PC-9 (cell line): ENCODE measurements around the gene MACROD1. TPM values are rescaled to one million over a fixed set of nuclear protein-coding genes. Genes with fewer than 3 reads are reported as not detected.

Experiments
- BruUV-seq: library from RNA; stranded (reverse); fragments of 400-500 nt; replicated peaks from 2 replicates; lab custom pipeline; 2021; lab: Mats Ljungman, UMichigan
- CTCF ChIA-PET: fragments of 300-600 bp; sonication (Branson Sonifier 250); formaldehyde crosslinking; loops from one replicate; lab custom pipeline; 2022; ENCODE audit warnings: antibody characterized with exemption; lab: Charles Lee
- POLR2A ChIA-PET: fragments of 300-600 bp; sonication (Branson Sonifier 250); formaldehyde crosslinking; loops from one replicate; lab custom pipeline; 2022; ENCODE audit warnings: antibody characterized with exemption; ENCODE audit not compliant: unreplicated experiment; lab: Charles Lee
- DNase-seq, 2 experiments: peaks; one replicate each; pipeline versions ENCODE4 v3.0.0 to v3.0.0-alpha.2; 2015 to 2022; ENCODE audit warnings: mixed read lengths in 1 of 2
- H2AFZ ChIP-seq: fragments of 200-600 bp; sonication (generic); 2 replicates; pipeline ENCODE4 v1.8.1; 2017; ENCODE audit warnings: antibody characterized with exemption
- H3F3A ChIP-seq: fragments of 200-600 bp; sonication (generic); 2 replicates; pipeline ENCODE4 v1.8.1; 2017; ENCODE audit warnings: antibody characterized with exemption, mild to moderate bottlenecking, low read depth; ENCODE audit not compliant: insufficient read depth
- H3K27ac ChIP-seq: fragments of 200-600 bp; sonication (generic); 2 replicates; pipeline ENCODE4 v1.6.1; 2016; ENCODE audit warnings: mixed run types
- H3K27me3 ChIP-seq: fragments of 200-600 bp; sonication (generic); 2 replicates; pipeline ENCODE4 v1.6.1; 2016; ENCODE audit warnings: low read depth, mixed run types; ENCODE audit not compliant: insufficient read depth
- H3K36me3 ChIP-seq: fragments of 200-600 bp; sonication (generic); 2 replicates; pipeline ENCODE4 v1.6.1; 2016; ENCODE audit warnings: low read depth, mixed run types
- H3K4me1 ChIP-seq: fragments of 200-600 bp; sonication (generic); replicated peaks from 2 replicates; pipeline ENCODE4 v1.6.1; 2016; ENCODE audit warnings: mixed run types; ENCODE audit not compliant: insufficient read depth
- H3K4me2 ChIP-seq: fragments of 200-600 bp; sonication (generic); 2 replicates; pipeline ENCODE4 v1.6.1; 2017; ENCODE audit warnings: mixed run types
- H3K4me3 ChIP-seq: fragments of 200-600 bp; sonication (generic); 2 replicates; pipeline ENCODE4 v1.6.1; 2016; ENCODE audit warnings: mixed run types
- H3K79me2 ChIP-seq: fragments of 200-600 bp; sonication (generic); 2 replicates; pipeline ENCODE4 v1.6.1; 2017; ENCODE audit warnings: low read depth, mixed run types
- H3K9me2 ChIP-seq: fragments of 200-600 bp; sonication (generic); 2 replicates; pipeline ENCODE4 v1.8.1; 2017; ENCODE audit warnings: mild to moderate bottlenecking; ENCODE audit not compliant: insufficient read depth
- H3K9me3 ChIP-seq: fragments of 200-600 bp; sonication (generic); 2 replicates; pipeline ENCODE4 v1.8.1; 2016; ENCODE audit warnings: low read depth; ENCODE audit not compliant: insufficient read depth
- H4K20me1 ChIP-seq: fragments of 200-600 bp; sonication (generic); 2 replicates; pipeline ENCODE4 v1.8.1; 2017; ENCODE audit not compliant: insufficient read depth
- EZH2 ChIP-seq: fragments of 200-600 bp; sonication (generic); IDR thresholded peaks from 2 replicates; pipeline ENCODE4 v1.8.0; 2017; ENCODE audit warnings: antibody characterized with exemption, low read depth
- intact Hi-C: fragments of 100-400 bp; cut with micrococcal nuclease; formaldehyde crosslinking; loops from one replicate; pipeline ENCODE4 v1.10.0; 2022; ENCODE audit not compliant: unreplicated experiment
- total RNA-seq: library from RNA; stranded (reverse); gene quantifications from 2 replicates; pipeline ENCODE4 v1.2.3, GENCODE V29; 2021
- TF ChIP-seq, protein P1 (sequence below): fragments of 200-600 bp; sonication (generic); conservative IDR thresholded peaks from 2 replicates; pipeline ENCODE4 v1.6.1; 2017; ENCODE audit warnings: mixed run types, antibody characterized with exemption, mild to moderate bottlenecking, moderate library complexity

The MACROD1 gene
- total RNA-seq, 1 experiment from 2014 or later = 41.0 TPM

DNA sequence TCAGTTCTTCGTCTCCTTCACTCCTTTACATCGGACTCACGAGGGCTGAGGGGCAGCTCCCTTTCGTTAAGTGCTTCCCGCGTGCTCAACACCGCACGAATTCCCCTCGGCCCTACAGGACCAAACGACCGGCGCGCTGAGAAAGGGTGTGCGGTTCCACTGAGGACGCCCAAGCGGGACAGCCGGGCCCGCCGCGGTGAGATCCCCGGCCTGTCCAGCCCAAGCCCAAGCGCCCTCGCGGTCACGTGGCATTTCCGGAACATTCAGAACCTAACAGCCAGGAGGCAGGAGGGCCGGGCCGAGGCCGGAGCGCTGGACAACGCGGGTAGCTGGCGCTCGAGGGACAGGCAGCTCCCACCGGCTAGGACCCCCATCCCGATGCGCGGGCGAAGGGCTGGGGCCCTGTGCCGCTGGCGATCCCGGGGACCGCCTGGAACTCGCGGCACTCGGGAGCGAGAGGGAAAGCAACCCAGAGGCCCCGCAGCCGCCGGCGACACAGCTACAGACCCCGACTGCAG, 19.3 kb upstream of the MACROD1 start:
- H3K27ac ChIP-seq = peak overlapping the region; percentile 64
- CTCF ChIA-PET = interaction anchor here (0.6 to 0.7 kb wide), 5 partner anchors 15 to 622 kb away, joined by 3 to 7 read pairs (median 3); no protein-coding TSS in a partner anchor
- H2AFZ ChIP-seq = peak overlapping the region; percentile 79
- DNase-seq = peak in 1 of 2 experiments; percentile 66
- H4K20me1 ChIP-seq = no peaks in the 10 kb centered on the region; the same call in 1 of the 2 replicates
- H3K79me2 ChIP-seq = peaks cover 28% of the 10 kb centered on the region
- peaks cover 31% of the 10 kb centered on the region for H3K4me1 ChIP-seq
- POLR2A ChIA-PET = interaction anchor here (0.5 to 0.8 kb wide), 9 partner anchors 16 to 1584 kb away, joined by 3 to 19 read pairs (median 5); partner anchors contain the start of genes HNRNPUL2 and MTA2
- peaks cover 37% of the 10 kb centered on the region; the same call in 1 of the 2 replicates for H3F3A ChIP-seq
- intact Hi-C loops = loop anchor here (1.0 to 5.0 kb wide), 3 partner anchors 20 to 120 kb away; partner anchors contain the start of genes DNAJC4, ESRRA and VEGFB
- BruUV-seq = TSS peak; percentile 70
- no peaks in the 10 kb centered on the region for H3K9me2 ChIP-seq
- TF ChIP-seq, protein P1, sequence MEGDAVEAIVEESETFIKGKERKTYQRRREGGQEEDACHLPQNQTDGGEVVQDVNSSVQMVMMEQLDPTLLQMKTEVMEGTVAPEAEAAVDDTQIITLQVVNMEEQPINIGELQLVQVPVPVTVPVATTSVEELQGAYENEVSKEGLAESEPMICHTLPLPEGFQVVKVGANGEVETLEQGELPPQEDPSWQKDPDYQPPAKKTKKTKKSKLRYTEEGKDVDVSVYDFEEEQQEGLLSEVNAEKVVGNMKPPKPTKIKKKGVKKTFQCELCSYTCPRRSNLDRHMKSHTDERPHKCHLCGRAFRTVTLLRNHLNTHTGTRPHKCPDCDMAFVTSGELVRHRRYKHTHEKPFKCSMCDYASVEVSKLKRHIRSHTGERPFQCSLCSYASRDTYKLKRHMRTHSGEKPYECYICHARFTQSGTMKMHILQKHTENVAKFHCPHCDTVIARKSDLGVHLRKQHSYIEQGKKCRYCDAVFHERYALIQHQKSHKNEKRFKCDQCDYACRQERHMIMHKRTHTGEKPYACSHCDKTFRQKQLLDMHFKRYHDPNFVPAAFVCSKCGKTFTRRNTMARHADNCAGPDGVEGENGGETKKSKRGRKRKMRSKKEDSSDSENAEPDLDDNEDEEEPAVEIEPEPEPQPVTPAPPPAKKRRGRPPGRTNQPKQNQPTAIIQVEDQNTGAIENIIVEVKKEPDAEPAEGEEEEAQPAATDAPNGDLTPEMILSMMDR = 0 out of 2 replicates have a peak, but pooled peaks have one; percentile 26
- TF ChIP-seq EZH2 = no peak
- H3K27me3 ChIP-seq = no peaks in the 10 kb centered on the region
- peak overlapping the region; percentile 90 for H3K4me2 ChIP-seq
- peaks cover 6% of the 10 kb centered on the region; the same call in 1 of the 2 replicates for H3K36me3 ChIP-seq
- H3K9me3 ChIP-seq = no peaks in the 10 kb centered on the region
- H3K4me3 ChIP-seq = peak overlapping the region; percentile 64

DNA sequence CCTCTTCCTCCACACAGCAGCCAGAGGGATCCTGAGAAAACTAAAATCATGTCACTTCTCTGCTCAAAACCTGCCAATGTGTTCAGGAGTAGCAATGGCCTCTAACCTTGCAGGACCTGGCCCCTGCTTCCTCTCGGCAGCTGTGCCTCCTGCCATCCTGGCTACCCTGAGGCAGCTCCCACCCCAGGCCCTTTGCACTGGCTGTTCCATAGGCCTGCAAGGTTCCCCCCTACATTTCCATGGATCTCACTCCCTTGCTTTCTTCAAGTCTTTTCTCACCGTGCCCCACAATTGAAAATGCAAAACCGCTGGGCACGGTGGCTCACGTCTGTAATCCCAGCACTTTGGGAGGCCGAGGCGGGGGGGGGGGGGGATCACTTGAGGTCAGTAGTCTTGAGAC, 18.0 kb upstream of the MACROD1 start:
- CTCF ChIA-PET = no interaction called here
- TF ChIP-seq EZH2 = no peak
- TF ChIP-seq, protein P1 = no peak
- Histone ChIP-seq H3K4me3 (no peak overlapping the region; the same call in 1 of the 2 replicates), H2AFZ (no peak overlapping the region), H3K9me3 (no peaks in the 10 kb centered on the region), H3F3A (peaks cover 30% of the 10 kb centered on the region; the same call in 1 of the 2 replicates), H3K27ac (no peak overlapping the region), H3K4me1 (peaks cover 31% of the 10 kb centered on the region), H3K4me2 (peak overlapping the region; percentile 90), H4K20me1 (no peaks in the 10 kb centered on the region; the same call in 1 of the 2 replicates), H3K36me3 (no peaks in the 10 kb centered on the region), H3K27me3 (no peaks in the 10 kb centered on the region), H3K79me2 (peaks cover 28% of the 10 kb centered on the region), H3K9me2 (no peaks in the 10 kb centered on the region)
- BruUV-seq = no TSS peak
- POLR2A ChIA-PET = no interaction called here
- no peak for DNase-seq
- intact Hi-C loops = loop anchor here (2.0 kb wide), 1 partner anchor 121 kb away; the partner anchor contains the start of gene ESRRA

DNA sequence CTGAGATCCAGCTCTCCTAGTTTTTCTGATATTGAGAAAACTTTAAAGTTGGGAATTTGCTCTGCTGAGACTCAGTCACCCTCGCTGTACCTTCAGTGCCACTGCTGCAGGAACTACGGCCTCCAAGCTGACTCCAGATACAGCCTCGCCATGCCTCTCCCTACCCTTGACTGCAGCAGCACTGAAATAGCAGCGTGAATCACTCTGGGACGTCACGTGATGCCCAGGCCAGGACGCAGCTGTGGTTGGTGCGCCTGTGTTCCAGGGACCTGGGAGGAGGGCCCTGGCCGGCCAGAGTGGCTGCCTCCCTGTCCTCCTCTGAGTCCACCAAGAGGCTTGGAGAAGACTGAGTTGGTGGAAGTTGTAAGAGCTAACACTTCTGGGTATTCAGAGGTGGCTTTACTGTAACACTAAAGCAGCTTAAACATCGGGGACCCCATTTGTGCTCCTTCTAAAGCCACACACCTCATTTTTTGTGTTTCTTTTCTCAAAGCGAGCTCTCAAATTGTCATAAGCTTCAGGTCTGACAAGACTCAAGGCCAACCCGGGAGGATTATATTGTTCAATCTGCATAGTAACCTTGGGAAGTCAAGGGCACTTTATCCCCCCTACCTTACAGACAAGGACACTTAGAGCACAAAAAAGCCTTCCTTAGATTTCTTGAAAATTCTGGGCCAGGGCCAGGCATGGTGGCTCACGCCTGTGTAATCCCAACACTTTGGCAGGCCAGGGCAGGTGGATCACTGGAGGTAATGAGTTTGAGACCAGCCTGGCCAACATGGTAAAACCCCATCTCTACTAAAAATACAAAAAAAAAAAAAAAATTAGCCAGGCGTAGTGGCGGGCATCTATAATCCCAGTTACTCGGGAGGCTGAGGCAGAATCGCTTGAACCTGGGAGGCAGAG, 15.8 kb upstream of the MACROD1 start:
- CTCF ChIA-PET = interaction anchor here (0.5 to 1.4 kb wide), 5 partner anchors 70 to 1278 kb away, joined by 3 read pairs; no protein-coding TSS in a partner anchor
- Histone ChIP-seq H3K9me3 (no peaks in the 10 kb centered on the region), H3K27ac (peak overlapping the region; percentile 42), H3F3A (peaks cover 30% of the 10 kb centered on the region; the same call in 1 of the 2 replicates), H3K4me2 (peak overlapping the region; percentile 76), H4K20me1 (no peaks in the 10 kb centered on the region; the same call in 1 of the 2 replicates), H3K79me2 (peaks cover 28% of the 10 kb centered on the region), H3K27me3 (no peaks in the 10 kb centered on the region), H3K9me2 (no peaks in the 10 kb centered on the region), H3K4me3 (peak overlapping the region; percentile 20; the same call in 1 of the 2 replicates), H2AFZ (0 out of 2 replicates have a peak overlapping the region, but pooled peaks have one; percentile 39), H3K4me1 (peaks cover 31% of the 10 kb centered on the region), H3K36me3 (no peaks in the 10 kb centered on the region)
- intact Hi-C loops = no loop called here
- POLR2A ChIA-PET = interaction anchor here (0.6 to 0.7 kb wide), 4 partner anchors 12 to 208 kb away, joined by 3 to 6 read pairs (median 3); partner anchors contain the start of gene COX8A
- TF ChIP-seq EZH2 = no peak
- TF ChIP-seq, protein P1 = no peak
- DNase-seq = peak; percentile 86 to 88
- BruUV-seq = no TSS peak
